ENCODE results near the gene SNTN.

SNTN gene

DNA sequence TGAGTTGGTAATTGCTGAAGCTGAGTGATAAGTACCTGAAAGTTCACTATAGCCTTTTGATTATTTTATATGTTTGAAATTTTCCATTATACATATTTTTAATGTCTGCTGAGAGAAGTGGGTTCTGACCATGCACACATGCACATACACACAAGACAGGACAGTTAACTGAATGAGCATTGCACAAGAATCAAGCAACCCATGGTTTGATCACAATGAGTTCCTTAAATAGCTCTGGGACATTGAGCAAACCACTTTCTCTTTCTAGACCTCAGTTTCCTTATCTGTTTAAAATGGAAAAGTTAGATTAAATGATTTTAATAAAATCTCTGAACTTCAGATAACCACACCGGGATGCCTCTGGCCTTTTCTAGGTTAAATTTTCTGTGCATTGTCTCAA lies 26.7 kb downstream of the SNTN start:
- DNase-seq: no peak

- no peak for DNase-seq
Observed at GRCh38 chr3:63684081-63684480, 31.6 kb downstream of the SNTN start.

DNA sequence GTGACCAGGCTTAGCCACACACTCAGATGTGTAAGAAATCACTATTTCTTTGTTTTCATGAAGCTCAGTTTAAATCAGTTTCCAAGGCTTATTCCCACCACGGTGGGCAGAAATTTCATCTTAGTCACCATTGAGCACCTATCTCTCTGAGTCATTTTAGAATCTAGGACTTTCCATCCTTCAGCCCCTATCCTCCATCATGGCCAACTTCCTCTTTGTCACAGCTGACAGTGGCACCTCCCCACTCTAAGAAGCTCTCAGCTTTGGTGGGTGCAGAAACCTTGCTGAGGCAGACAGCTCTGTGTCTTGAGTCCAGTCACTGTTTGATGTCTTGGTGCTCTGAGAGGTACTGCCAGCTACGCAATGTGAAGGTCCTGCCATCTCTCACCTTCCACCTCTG lies 32.9 kb downstream of the SNTN start:
- no peak for DNase-seq

- no peak for DNase-seq
Observed at GRCh38 chr3:63687278-63688225, 35.1 kb downstream of the SNTN start.

DNA sequence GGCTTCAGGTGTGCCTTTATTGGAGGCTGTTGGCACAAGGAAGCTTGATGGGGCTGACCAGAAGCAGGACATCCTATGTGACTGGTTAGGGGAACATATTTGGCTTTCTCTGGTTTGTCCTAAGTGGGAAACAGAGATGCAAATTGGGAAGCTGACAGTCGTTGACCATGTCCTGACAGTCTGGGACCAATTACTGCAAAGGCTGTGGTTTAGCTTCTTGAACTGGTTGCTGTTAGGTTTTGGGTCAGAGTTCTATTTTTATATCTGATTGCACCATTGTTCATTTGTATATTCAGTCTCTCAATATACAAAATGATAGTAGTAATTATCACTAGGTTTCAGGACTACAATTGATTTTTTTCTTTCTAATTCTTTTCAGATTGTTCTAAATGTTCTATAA lies 36.8 kb downstream of the SNTN start:
- DNase-seq: no peak

DNA sequence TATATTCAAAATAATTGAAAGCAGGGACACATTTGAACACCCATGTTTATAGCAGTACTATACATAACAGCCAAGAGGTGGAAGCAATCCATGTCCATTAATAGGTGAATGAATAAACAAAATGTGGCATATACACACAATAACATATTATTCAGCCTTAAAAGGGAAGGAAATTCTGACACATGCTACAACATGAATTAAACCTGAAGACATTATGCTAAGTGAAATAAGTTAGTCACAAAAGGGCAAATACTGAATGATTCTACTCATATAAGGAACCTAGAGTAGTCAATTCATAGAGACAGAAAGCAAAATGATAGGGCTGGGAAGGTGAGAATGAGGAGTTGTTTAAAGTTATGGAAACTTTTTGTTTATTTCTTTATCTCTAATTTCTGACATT lies 40.9 kb downstream of the SNTN start:
- no peak for DNase-seq

GRCh38 chr3:63705092-63705645 lies 52.7 kb downstream of the SNTN start:
- DNase-seq: no peak

- DNase-seq: no peak
Observed at GRCh38 chr3:63706321-63707085, 54.0 kb downstream of the SNTN start.

DNA sequence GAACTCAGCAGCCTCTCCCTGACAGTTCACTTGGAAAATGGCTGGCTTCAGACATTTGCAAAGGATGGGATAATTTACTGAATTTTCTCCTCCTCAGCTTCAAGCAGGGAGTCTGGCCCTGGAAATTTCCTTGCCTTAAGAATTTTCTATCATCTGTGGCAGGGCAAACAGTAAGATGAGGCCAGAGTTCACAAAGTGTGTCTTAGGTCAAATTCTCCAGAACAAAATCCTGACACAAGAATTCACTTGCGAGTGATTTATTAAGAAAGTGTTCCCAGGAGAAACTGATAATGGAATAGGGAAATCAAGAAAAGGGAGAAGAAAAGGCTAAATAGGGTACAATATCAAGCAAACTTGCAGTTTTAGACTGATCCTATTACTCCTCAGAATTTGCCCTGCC lies 55.3 kb downstream of the SNTN start:
- no peak for DNase-seq

DNA sequence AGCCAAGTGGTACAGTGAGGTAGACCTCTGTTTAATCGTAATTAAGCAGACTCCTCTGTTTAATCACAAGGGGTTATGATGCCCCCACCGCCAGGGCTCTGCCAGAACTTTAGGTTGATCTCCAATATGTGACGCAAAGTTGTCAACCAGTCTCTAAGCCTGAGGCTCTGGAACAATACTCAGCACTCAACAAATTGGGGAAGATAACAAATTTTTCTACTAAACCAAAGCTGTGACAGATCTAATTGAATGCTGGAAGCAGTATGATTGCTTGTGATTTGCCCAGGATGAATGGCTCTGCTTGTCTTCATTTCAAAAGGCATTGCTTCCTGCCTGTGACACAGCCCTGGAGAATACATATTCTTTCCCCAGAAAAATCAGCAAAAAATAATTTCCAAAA lies 57.1 kb downstream of the SNTN start:
- no peak for DNase-seq
